Esophagus (tissue), 2 donors: ENCODE measurements around the gene HLTF. TPM values are rescaled to one million over a fixed set of nuclear protein-coding genes. Genes with fewer than 3 reads are reported as not detected.

Experiments
- H3K27ac ChIP-seq, 2 donors: one replicate each; pipeline ENCODE4 v1.5.1; 2013; ENCODE audit warnings: low read depth in 2 of 2, mild to moderate bottlenecking in 2 of 2, inconsistent platforms in 1 of 2, low read length in 1 of 2, moderate library complexity in 1 of 2
- H3K27me3 ChIP-seq, 2 donors: one replicate each; pipeline ENCODE4 v1.6.1; 2013; ENCODE audit warnings: low read length in 2 of 2, control low read depth in 1 of 2, mild to moderate bottlenecking in 1 of 2; ENCODE audit not compliant: insufficient read depth in 2 of 2, control insufficient read depth in 1 of 2
- H3K36me3 ChIP-seq, 2 donors: one replicate each; pipeline ENCODE4 v1.6.1; 2013; ENCODE audit warnings: low read length in 1 of 2; ENCODE audit not compliant: control insufficient read depth in 2 of 2, insufficient read depth in 2 of 2
- H3K4me1 ChIP-seq, 2 donors: one replicate each; pipeline ENCODE4 v1.6.1; 2013; ENCODE audit warnings: low read length in 1 of 2; ENCODE audit not compliant: control insufficient read depth in 2 of 2, insufficient read depth in 2 of 2
- H3K4me3 ChIP-seq, 2 donors: one replicate each; pipeline ENCODE4 v1.5.1; 2013; ENCODE audit warnings: low read length in 2 of 2, mild to moderate bottlenecking in 2 of 2, low read depth in 1 of 2, moderate library complexity in 1 of 2
- H3K9me3 ChIP-seq, 2 donors: one replicate each; pipeline ENCODE4 v1.6.1; 2013; ENCODE audit warnings: mild to moderate bottlenecking in 2 of 2, low read depth in 1 of 2, low read length in 1 of 2, moderate library complexity in 1 of 2; ENCODE audit not compliant: control insufficient read depth in 2 of 2, insufficient read depth in 1 of 2
- WGBS, 2 donors: extraction: QIAGEN DNeasy Blood & Tissue Kit; methylation state at CpG; one replicate each; pipeline ENCODE4 v1.1.7; 2013; 5-methylcytosine and 5-hydroxymethylcytosine counted together
- polyA plus RNA-seq, 2 donors: library from polyadenylated mRNA; stranded (reverse); fragments of 200-250 nt; gene quantifications; one replicate each; pipeline ENCODE4 v1.2.3, GENCODE V29; 2013
- donor health status: healthy with polysubstance abuse.
- donor health status: Bipolar disorder and iron deficiency.

The HLTF gene
- polyA plus RNA-seq, 2 donors = 1.7 to 3.5 TPM

- Histone ChIP-seq H3K4me3 (no peak overlapping the region), H3K4me1 (peaks cover 0 to 3% of the 10 kb centered on the region in 2 donors), H3K9me3 (no peaks in the 10 kb centered on the region), H3K27ac (no peak overlapping the region), H3K36me3 (peaks cover 0 to 11% of the 10 kb centered on the region in 2 donors), H3K27me3 (no peaks in the 10 kb centered on the region)
- WGBS, 2 donors = 47 to 56% methylated on average over 1 of the region's 1 CpG
Observed at GRCh38 chr3:149021830-149022229, 64.5 kb downstream of the HLTF start.

- Histone ChIP-seq H3K4me1 (peaks cover 0 to 3% of the 10 kb centered on the region in 2 donors), H3K4me3 (no peak overlapping the region), H3K27ac (no peak overlapping the region), H3K9me3 (no peaks in the 10 kb centered on the region), H3K36me3 (peaks cover 0 to 11% of the 10 kb centered on the region in 2 donors), H3K27me3 (no peaks in the 10 kb centered on the region)
- WGBS, 2 donors = 49 to 52% methylated on average over 4 of the region's 4 CpGs
Observed at GRCh38 chr3:149020839-149021252, 65.5 kb downstream of the HLTF start.

- 34 to 46% methylated on average over 3 of the region's 3 CpGs for WGBS, 2 donors
- H3K27ac ChIP-seq = no peak overlapping the region
- H3K9me3 ChIP-seq = no peaks in the 10 kb centered on the region
- peaks cover 0 to 13% of the 10 kb centered on the region in 2 donors for H3K36me3 ChIP-seq
- no peak overlapping the region for H3K4me3 ChIP-seq
- peaks cover 0 to 3% of the 10 kb centered on the region in 2 donors for H3K4me1 ChIP-seq
- no peaks in the 10 kb centered on the region for H3K27me3 ChIP-seq
Observed at GRCh38 chr3:149020196-149020838, 66.0 kb downstream of the HLTF start.

GRCh38 chr3:149019580-149019979 lies 66.8 kb downstream of the HLTF start:
- Histone ChIP-seq H3K4me3 (no peak overlapping the region), H3K27ac (peak overlapping the region in 1 of 2 donors; percentile 25), H3K9me3 (no peaks in the 10 kb centered on the region), H3K27me3 (no peaks in the 10 kb centered on the region), H3K4me1 (peaks cover 0 to 3% of the 10 kb centered on the region in 2 donors), H3K36me3 (peaks cover 0 to 9% of the 10 kb centered on the region in 2 donors)
- WGBS, 2 donors = 84 to 90% methylated on average over 4 of the region's 4 CpGs

GRCh38 chr3:149018247-149018646 lies 68.1 kb downstream of the HLTF start:
- Histone ChIP-seq H3K27me3 (no peaks in the 10 kb centered on the region), H3K4me3 (no peak overlapping the region), H3K4me1 (peaks cover 0 to 3% of the 10 kb centered on the region in 2 donors), H3K36me3 (peaks cover 0 to 12% of the 10 kb centered on the region in 2 donors), H3K27ac (no peak overlapping the region), H3K9me3 (no peaks in the 10 kb centered on the region)
- WGBS, 2 donors = 50 to 83% methylated on average over 1 of the region's 1 CpG

- H3K4me1 ChIP-seq = peaks cover 0 to 3% of the 10 kb centered on the region in 2 donors
- WGBS, 2 donors = 73 to 74% methylated on average over 9 of the region's 9 CpGs
- H3K27ac ChIP-seq = peak overlapping the region in 1 of 2 donors; percentile 47
- H3K27me3 ChIP-seq = no peaks in the 10 kb centered on the region
- H3K9me3 ChIP-seq = no peaks in the 10 kb centered on the region
- H3K36me3 ChIP-seq = peaks cover 0 to 15% of the 10 kb centered on the region in 2 donors
- H3K4me3 ChIP-seq = no peak overlapping the region
Observed at GRCh38 chr3:149016669-149017541, 69.4 kb downstream of the HLTF start.

GRCh38 chr3:149016242-149016641 lies 70.1 kb downstream of the HLTF start:
- peaks cover 0 to 13% of the 10 kb centered on the region in 2 donors for H3K36me3 ChIP-seq
- WGBS, 2 donors = 93 to 94% methylated on average over 2 of the region's 2 CpGs
- no peak overlapping the region for H3K27ac ChIP-seq
- H3K9me3 ChIP-seq = no peaks in the 10 kb centered on the region
- no peaks in the 10 kb centered on the region for H3K27me3 ChIP-seq
- peaks cover 0 to 3% of the 10 kb centered on the region in 2 donors for H3K4me1 ChIP-seq
- no peak overlapping the region for H3K4me3 ChIP-seq

GRCh38 chr3:149015393-149015792 lies 70.9 kb downstream of the HLTF start:
- peaks cover 0 to 3% of the 10 kb centered on the region in 2 donors for H3K4me1 ChIP-seq
- peaks cover 0 to 13% of the 10 kb centered on the region in 2 donors for H3K36me3 ChIP-seq
- H3K9me3 ChIP-seq = no peaks in the 10 kb centered on the region
- no peaks in the 10 kb centered on the region for H3K27me3 ChIP-seq
- H3K27ac ChIP-seq = no peak overlapping the region
- 72 to 78% methylated on average over 3 of the region's 3 CpGs for WGBS, 2 donors
- no peak overlapping the region for H3K4me3 ChIP-seq

GRCh38 chr3:149013726-149014125 lies 72.6 kb downstream of the HLTF start:
- H3K27me3 ChIP-seq = no peaks in the 10 kb centered on the region
- WGBS, 2 donors = 96 to 97% methylated on average over 6 of the region's 6 CpGs
- H3K9me3 ChIP-seq = no peaks in the 10 kb centered on the region
- no peak overlapping the region for H3K27ac ChIP-seq
- H3K36me3 ChIP-seq = peaks cover 0 to 14% of the 10 kb centered on the region in 2 donors
- H3K4me3 ChIP-seq = no peak overlapping the region
- H3K4me1 ChIP-seq = no peaks in the 10 kb centered on the region
